ENCODE results near the gene PLEKHG4.

Gene PLEKHG4

DNA sequence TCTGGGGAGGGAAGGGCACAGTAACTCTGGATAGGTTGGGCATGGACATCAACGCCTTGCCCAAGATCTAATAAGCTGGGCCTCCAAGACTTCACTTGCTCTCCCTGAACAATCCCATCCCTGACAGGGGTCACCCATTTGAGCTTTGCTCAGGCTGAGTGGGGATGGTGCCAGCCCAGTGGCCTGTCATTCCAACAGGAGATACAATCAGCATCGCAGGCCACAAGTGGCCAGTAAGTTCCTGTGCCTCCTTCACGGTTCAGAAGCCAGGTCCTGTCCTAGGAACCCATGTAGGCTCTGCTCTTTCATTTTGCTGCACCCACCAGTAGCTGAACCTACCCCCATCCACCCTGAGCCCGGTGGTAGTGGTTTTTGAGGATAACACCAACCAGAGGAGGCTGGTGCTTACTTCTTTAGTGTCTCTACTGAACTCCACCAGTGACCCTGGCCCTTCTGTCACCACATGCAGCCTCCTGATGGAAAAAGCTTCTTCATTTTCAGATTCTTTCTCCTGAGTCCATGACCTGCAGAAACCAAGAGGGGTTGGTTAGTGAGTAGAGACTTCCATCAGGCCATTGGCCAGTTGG is 14.9 kb downstream of the PLEKHG4 start:
- DNase-seq, result no peak

DNA sequence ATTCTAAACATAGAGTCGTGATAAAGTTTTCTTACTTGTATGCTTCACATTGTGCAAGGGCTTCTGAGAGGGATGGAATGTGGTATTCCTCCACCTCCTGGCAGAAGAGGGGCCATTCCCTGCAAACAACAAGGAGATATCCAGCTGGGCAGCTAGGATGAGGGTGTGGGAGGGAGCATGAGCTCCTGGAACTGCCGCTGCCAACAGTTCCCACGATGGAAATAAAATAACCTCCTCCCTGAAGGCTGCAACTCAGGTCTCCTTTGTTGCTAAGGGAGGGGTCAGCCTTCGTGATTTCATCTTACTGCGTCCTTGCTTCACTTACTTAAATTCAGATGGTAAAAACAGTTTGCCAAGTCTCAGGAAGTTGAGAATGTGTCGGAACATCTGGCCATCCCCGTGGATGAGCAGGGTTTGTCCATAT is 15.6 kb downstream of the PLEKHG4 start:
- DNase-seq, result no peak

DNA sequence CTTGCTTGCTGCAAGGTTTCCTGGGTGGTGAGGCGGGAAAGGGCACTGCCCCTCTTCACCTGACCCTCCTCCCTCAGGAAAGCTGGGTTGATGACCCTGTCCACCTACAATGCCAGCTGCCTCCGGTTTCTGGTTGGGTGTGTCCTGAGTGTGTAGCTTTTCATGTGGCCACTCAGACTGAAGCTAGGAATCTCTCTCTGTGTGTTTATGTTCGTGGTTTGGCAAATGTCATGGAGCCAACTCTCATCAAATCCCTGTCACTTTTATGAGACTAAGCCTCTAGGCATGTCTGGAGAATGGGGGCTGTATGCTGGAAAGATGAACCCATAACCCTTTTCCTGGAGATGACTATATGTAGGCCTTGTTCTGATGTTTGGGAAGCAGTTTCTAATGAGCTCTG is 17.1 kb downstream of the PLEKHG4 start:
- no peak for DNase-seq

DNA sequence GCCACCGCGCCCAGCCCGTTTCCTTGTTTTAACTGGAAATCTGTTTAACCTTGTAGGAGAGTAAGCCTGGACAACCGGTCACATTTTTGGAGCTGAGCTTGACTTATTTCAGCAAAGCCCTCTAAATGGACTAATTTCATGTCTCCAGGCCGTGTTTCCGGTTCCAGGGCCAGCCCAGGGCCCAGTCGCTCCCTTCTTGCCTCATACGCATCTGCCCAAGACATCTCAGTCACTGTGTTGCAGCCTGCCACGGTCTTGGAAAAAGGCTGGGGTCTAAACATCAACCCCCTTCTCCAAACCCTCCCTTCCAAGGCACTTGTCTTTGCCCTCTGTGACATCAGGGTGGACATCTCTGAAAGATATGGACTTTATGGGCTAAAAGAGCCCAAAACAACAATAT is 18.9 kb downstream of the PLEKHG4 start:
- no peak for DNase-seq

DNA sequence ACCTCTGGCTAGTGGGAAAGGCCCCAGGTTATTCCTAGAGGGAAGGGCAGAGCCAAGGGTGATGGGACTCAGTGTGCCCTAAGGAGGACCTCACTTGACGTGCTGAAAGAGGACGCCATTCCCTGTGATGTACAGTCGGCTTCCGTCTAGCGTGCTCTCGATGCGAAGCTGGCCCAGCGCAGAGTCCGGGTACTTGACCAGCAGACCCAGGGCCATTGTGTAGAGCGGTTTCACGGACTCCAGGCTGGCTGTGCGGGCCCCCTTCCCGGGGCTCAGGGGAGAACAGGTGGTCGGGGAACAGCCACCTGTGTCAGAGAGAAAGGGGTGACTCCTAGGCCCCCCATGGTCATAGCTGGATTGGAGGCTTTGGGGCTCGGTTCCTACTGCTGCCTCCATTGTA is 19.9 kb downstream of the PLEKHG4 start:
- no peak for DNase-seq

DNA sequence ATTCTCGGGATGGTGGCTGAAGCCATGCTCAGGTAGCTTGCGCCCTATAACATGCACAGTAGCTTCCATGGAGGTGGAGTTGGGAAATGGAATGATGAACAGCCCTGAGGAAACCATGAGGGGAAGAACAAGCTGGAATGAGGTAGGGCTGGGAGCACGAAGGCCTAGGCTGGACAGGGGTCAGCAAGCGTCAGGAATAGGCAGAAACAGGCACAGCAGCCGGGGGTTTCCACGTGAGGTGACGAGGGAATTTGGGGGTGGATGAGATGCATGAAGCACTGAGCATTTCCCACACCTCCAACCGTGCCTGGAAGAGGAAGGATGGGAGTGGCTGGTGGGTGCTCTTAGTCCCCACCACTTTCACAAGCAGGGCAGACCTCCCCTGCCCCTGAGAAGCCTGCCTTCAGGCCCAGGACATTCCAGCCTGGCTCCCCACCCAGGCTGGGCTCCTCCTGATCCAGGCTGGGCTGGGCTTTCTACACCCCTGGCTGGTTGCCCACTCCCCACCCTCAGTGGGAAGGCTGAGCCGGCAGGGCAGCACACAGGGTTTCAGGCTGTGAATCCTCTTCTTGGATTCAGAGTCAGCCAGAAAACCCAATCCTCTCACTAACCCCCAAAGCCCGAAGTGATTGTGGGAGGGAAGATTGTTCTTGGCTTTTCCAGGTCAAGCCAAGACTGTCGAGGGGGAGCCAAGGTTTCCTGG is 21.9 kb downstream of the PLEKHG4 start:
- no peak for DNase-seq

DNA sequence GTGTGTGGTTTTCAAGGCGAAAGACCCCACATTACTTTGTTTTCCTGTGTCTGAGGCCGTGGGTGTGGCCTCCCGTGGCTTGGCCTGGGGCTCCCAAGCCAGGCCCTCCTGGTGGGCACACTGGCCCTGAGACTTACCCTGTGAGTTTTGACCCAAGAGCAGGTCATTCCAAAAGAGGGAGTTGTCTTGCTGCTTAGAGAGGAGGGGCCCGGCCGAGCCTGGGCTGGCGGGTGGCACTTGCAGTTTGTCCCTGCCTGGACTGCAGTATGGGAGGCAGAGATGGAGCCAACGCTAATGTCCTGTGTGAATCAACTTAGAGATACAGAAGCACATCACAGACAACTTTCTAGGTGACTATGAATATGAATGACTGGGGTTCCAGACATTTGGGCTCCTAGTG is 22.7 kb downstream of the PLEKHG4 start:
- no peak for DNase-seq

DNA sequence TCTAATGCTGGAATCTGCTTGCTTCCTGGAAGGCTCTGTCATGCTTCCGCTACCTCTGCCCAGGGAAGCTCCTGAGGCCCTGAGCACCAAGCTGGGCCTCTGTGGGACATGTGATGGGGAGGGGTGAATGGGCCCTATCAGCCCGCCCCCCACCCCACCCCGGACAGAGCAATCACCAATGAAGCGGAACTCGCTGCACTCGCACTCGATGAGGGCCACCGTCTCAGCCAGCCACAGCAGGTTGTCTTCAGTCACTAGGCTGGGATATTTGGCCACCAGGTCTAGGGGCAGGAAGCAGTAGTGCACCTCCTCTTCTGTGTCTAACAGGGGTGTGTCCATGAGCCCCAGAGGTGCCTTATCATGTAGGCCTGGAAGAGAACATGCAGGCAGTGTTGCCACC is 23.6 kb downstream of the PLEKHG4 start:
- no peak for DNase-seq

DNA sequence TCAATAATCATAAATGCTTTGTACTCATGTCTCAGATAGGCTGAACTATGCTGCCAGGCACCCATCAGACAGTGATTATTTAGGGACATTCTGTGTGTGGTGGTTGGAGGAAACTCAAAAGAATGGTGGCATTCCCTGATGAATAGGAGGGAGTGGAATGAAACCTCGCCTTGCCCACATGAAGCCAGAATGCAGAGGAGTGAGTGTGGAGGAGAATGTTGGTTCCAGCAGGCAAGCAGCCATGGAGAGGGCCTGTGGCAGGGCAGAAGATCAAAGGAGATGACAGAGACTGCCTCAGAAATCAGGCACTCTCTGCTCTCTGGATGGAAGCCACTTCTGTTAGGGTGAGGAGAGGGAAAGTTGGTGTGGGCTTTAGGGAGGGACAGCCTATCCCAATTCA is 24.7 kb downstream of the PLEKHG4 start:
- DNase-seq, result no peak

DNA sequence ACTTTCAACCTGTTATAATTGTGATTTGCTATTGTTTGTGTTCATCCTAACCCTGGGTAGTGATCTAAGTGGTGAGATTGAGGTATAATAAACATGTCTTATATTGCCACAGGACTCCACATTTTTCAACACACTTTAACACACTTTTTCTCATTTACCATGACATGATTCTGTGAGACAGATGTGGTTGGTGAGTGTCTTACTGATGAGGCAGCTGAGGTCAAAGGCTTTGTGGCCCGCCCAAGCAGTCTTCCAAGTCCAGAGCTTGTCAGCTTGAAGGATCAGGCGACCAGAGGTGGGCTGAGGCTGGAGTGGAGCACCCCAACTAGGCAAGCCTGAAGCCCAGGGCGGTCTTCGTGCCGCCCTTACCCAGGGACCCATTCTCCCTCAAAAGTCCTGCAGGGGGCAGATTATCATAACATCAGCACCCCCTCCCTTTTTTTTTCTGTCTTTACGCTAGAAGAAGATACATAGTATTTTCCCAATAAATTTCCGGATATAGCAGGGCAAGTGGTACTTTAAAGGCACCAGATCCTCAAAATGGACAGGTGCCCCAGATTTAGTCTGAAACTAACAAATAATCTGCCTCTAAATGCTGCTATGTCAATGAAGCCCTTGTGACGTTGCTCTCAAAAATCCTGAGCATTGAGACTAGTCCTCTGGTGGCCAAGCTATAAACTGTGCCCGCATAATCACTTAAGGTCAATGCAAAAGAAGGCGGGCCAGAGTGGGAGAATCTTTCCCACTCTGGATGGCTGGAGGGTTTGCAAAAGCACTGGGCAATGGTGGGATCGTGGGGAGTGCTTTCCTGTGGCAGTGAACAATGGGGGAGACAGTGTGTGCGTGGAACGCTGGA is 26.1 kb downstream of the PLEKHG4 start:
- DNase-seq, result no peak

DNA sequence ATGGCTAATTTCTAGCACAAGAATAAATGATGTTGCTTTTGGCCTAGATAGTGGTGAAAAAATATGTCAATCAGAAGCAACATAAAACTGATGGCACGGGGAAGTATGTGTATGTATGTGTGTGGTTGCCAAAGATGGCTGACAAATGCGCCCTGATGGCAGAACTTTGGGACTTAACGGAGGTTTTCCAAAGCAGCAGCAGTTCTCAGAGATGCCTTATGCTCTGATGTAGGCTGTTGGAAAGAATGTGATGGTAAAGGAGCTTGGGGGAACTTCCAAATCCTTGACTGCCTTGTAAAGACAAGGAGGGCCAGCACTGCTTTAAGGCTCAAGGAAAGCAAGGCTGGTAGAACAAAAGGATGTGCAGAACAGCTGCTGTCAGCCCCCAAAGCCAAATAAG is 31.2 kb downstream of the PLEKHG4 start:
- no peak for DNase-seq

DNA sequence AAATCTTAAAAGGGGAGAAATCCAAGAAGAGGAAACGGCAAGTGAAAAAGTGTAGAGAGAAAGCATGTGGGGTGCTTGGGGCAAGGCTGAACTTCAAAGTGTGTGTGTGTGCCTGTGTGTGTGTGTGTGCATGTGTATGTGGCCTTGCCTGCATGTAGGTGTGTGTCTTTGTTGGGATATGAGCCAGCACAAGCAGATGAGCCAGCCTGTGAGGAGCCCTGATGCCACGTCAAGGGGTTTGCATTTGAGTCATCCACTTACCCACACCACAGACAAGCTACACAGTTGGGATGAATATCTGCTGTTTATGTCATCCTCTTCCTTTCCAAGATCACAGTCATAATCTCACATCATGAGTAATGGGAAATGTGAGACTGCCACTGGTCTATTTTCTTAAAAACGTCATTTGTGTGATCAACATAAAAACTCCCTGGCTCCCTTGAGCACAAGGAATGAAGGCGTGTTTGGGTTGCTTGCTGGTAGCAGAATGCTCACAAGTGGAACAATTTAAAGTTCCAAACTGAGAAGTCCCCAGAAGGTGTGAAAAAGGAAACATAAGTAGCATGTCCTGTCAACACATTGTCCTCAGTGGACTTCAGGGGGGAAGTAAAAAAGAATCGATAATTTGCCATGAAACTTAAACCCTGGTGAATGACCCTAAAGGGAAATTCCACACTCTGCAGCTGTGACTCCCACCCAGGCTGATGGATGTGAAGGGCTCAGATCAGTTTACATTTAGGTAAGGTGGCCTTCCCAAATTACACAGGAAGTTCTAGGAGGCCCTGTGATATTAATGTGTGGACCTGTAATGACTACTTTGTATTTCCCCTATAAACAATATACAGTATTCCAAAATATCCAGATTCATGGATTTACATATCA is 32.5 kb downstream of the PLEKHG4 start:
- DNase-seq, result peak in 2 of 4 experiments; percentile 32 to 36

DNA sequence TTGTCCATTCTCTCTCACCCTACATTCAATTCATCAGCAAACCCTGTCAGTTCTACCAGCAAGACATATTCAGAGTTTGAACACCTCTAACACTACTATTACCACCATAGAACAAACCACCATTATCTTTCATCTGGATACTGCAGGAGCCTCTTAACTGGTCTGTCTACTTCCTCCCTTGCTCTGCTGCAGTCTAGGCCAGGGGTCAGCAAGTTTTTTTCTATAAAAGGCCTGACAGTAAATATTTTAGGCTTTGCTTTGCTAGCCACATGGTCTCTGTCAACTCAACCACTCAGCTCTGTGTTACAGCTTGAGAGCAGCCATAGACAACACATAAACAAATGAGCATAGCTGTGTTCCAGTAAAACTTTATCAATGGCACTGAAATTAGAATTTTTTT is 33.4 kb downstream of the PLEKHG4 start:
- DNase-seq, result no peak

DNA sequence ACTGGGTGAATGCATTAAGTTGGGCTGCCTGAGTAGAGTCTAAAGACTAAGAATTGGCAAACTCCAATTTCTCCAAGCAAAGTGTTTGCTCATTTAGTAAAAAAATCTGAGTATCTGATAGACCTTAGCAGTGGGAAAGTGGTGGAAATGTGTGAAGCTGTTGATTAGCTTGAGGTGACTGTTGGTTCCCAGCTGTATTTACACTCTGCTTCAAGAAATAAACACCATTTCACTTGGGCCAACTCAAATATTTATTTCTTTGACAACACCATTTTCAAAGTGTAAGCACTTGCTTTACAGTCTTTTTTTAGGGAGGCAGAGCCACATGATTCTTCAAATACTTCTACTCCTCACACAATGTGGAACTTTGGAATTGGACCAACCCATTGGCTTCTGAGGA is 38.5 kb downstream of the PLEKHG4 start:
- DNase-seq, result no peak

DNA sequence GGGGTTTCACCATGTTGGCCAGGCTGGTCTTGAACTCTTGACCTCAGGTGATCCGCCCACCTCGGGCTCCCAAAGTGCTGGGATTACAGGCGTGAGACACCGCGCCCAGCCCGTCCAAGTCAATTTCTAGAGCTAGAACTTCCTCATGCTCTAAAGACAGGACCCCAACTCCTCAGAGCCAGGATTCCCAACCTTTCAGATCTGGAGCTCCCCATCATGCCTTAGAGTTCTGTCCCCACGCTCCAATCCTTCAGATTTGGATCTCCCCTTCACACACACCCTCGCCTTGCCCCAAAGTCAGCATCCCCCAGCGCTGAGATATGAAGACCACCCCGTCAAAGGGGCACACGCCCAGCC is 46.8 kb downstream of the PLEKHG4 start:
- DNase-seq, result no peak

DNA sequence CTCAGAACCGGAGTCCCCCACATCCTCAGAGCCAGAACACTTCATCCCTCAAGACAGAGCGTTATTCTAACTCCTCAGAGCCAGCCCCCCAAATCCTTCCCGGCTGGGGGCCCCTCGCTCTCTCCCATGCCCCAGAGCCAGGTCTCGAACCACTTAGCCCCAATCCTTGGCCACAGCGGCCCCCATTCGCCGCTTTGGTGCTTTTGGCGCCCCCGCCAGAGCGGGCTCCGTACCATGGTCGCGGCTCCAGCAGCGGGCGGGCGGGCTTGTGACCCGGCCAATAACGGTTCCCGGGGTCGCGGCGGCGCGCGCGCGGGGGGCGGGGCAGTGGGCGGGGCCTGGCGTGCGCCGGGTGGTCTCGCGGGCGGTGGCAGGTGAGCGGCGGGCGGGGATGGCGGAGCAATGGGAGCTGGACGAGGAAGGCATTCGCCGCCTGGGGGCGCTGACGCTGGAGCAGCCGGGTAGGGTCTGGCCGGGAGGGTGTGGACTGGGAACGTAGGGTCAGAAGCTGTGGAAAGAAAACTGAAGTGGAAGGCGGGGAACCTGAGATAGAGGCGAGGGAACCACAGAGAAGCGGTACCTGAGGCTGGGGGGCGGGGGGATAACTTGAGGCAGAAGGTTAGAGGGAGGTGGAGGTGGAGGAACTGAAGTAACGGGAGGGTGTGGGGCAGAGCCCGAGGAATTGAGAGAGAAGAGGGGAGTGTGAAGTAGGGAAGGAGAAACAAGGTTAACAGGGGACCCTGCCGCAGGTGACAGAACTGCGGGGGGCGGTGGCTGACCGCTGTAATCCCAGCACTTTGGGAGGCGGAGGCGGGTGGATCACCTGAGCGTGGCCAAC is 47.4 kb downstream of the PLEKHG4 start, which contains the start of the genes KCTD19 and LRRC36:
KCTD19 (minus strand) TSS at position 270 of the 838 bp plus-strand sequence; CDS start at position 236, 34 bp downstream.
LRRC36 (plus strand) TSS at position 344 of the 838 bp plus-strand sequence; CDS start at position 392, 48 bp downstream.
- peak in 3 of 4 experiments; percentile 4 to 22 (median 10) for DNase-seq

DNA sequence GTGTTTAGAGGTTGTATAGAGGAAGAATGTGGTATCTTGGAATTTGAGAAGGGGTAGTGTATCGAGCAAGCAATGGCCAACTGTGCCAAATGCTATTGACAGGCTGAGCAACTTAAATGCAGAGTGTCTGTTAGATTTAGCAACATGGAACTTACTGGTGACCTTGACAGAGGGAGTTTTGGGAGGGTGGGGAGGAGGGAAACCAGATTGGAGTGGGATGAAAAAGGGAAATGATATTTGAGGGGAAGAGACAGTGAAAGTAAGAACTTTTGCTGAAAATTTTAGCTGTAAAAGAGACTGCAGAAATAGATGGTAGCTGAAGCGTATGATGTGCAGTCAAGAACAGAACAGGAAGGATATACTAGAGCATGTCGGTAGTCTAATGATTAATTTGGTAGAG is 48.4 kb downstream of the PLEKHG4 start:
- no peak for DNase-seq

DNA sequence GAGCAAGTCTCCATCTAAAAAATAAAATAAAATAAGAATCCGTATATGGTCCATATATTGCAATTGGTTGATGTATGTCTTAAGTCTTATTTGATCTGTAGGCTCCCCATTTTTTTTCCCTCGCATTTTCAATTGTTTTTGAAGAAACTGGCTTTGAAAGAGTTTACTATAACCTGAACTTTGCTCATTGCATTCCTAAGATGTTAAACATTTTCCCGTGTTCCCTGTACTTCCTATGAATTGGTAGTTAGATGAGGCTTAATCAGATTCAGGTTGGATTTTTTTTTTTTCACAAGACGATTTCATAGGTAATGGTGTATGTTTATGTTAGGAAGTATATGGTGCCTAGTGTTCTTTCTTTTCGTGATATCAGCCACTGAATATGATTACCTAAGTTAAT is 50.6 kb downstream of the PLEKHG4 start:
- DNase-seq, result no peak

DNA sequence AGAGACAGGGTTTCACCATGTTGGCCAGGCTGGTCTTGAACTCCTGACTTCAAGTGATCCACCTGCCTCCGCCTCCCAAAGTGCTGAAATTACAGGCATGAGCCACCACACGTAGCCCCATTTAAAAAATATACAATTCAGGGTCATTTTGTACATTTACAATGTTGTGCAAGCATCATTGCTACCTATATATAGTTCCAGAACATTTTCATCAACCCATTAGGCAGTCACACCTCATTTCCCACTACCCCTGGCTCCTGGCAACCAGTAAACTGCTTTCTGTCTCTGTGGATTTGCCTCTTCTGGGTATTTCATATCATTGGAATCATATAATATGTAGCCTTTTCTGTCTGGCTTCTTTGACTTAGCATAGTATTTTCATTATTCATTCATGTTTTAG is 54.0 kb downstream of the PLEKHG4 start:
- DNase-seq, result no peak

DNA sequence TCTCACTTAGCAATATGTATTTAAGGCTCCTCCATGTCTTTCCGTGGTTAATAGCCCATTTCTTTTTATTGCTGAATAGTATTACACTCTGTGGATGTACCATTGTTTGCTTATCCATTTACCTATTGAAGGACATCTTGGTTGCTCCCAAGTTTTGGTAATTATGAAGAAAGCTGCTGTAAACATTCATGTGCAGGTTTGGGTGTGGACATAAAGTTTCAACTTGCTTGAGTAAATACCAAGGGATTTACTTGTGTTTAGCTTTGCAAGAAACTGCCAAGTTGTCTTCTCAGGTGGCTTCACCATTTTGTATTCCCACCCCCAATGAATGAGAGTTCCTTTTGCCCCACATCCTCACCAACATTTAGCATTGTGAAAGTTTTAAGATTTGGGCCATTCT is 56.8 kb downstream of the PLEKHG4 start:
- DNase-seq, result no peak

DNA sequence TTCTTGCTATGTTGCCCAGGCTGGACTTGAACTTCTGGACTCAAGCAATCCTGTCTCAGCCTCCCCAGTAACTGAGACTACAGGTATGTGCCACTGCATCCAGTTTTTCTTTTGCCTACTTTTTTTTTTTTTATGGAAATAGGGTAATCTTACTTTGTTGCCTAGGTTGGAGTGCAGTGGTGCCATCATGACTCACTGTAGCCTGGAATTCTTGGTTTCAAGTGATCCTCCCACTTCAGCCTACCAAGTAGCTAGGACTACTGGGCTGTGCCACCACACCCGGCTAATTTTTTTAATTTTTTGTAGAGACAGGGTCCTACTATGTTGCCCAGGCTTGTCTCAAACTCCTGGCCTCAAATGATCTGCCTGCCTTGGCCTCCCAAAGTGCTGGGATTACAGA is 57.3 kb downstream of the PLEKHG4 start:
- DNase-seq, result no peak
